Adrenal gland (tissue), 12 donors: Measurements from ENCODE around the gene AQP12B. TPM values are rescaled to one million over a fixed set of nuclear protein-coding genes. Genes with fewer than 3 reads are reported as not detected.

Source experiments
- DNase-seq, 7 donors: peaks; one replicate each; pipeline ENCODE4 v3.0.0-alpha.2; 2019 to 2020
- H3K27ac ChIP-seq, 5 donors: fragments of 200-600 bp; sonication (generic) in 4 of 5; 1 replicate in 3 of 5; 2 replicates in 2 of 5; pipeline versions ENCODE4 v1.5.1 to v1.8.0; 2016 to 2020; ENCODE audit warnings: mild to moderate bottlenecking in 1 of 5
- H3K27me3 ChIP-seq: fragments of 200-600 bp; 2 replicates; pipeline ENCODE4 v1.8.0; 2021
- H3K36me3 ChIP-seq, 2 donors: fragments of 200-600 bp; replicated peaks in 1 of 2; 1 replicate in 1 of 2; 2 replicates in 1 of 2; pipeline versions ENCODE4 v1.5.1 to v1.8.0; 2018 to 2022
- H3K4me1 ChIP-seq, 2 donors: fragments of 200-600 bp; replicated peaks in 1 of 2; 1 replicate in 1 of 2; 2 replicates in 1 of 2; pipeline versions ENCODE4 v1.5.1 to v1.8.0; 2018 to 2021
- H3K4me3 ChIP-seq, 4 donors: fragments of 200-600 bp; sonication (generic) in 3 of 4; one replicate each; pipeline ENCODE4 v1.5.1; 2016 to 2018
- H3K9me3 ChIP-seq, 3 donors: fragments of 200-600 bp; sonication (generic) in 1 of 3; replicated peaks in 1 of 3; 1 replicate in 2 of 3; 2 replicates in 1 of 3; pipeline versions ENCODE4 v1.5.1 to v1.8.0; 2016 to 2021
- CTCF ChIP-seq, 6 experiments: fragments of 450-650 bp in 4 of 6; fragments of 200-600 bp in 2 of 6; sonication (generic) in 1 of 6; IDR thresholded peaks; 1 replicate in 5 of 6; 2 replicates in 1 of 6; pipeline versions ENCODE4 v1.5.1 to v1.8.0; 2016 to 2021; ENCODE audit warnings: antibody characterized with exemption in 6 of 6, mild to moderate bottlenecking in 2 of 6, moderate library complexity in 1 of 6
- POLR2A ChIP-seq, 2 donors: fragments of 450-650 bp; IDR thresholded peaks; one replicate each; pipeline ENCODE4 v1.6.1; 2017; ENCODE audit warnings: antibody characterized with exemption in 2 of 2, mild to moderate bottlenecking in 2 of 2, moderate library complexity in 1 of 2
- WGBS, 4 donors: extraction: QIAGEN DNeasy Blood & Tissue Kit in 2 of 4; methylation state at CpG; one replicate each; pipeline versions ENCODE4 v1.1.5 to v1.1.7; 2013 to 2017; 5-methylcytosine and 5-hydroxymethylcytosine counted together
- intact Hi-C, 2 donors: fragments of 100-400 bp; cut with DNase I; formaldehyde crosslinking; loops; one replicate each; pipeline versions ENCODE4 v1.14.1 to v1.15.0; 2022 to 2023
- polyA plus RNA-seq, 3 donors: library from polyadenylated mRNA; stranded (reverse); fragments of 200-250 nt in 2 of 3; fragments of 350-450 nt in 1 of 3; fragmentation: Illumina TruSeq in 1 of 3; extraction: RNeasy Lipid Tissue Mini Kit (QIAGEN cat#74804) in 1 of 3; gene quantifications; one replicate each; pipeline ENCODE4 v1.2.3, GENCODE V29; 2013 to 2014
- total RNA-seq, 9 donors: library from RNA; depleted of rRNA in 4 of 9; stranded (reverse); fragments of >200 nt in 4 of 9; fragments of 120-200 nt in 1 of 9; fragmentation: NEBNext Ultra II Directional in 1 of 9; extraction: Animal tissue kit (Norgen Biotek cat#: 25700) in 1 of 9; gene quantifications; one replicate each; pipeline versions ENCODE4 v1.1.0 to v1.2.4, GENCODE V29; 2013 to 2023
- donor health status: healthy with polysubstance abuse.
- donor health status: Bipolar disorder and iron deficiency.
- donor health status: DM: yes; HTN: yes; CAD: no.
- donor health status: DM: no; HTN: no; CAD: no.
- donor health status: DM: no; HTN: no; CAD: no.
- donor health status: DM: yes; HTN: yes; CAD: no.

The AQP12B gene
- total and polyA plus RNA-seq, 12 donors = 0.07 to 0.48 TPM; not detected in 10

GRCh38 chr2:240651185-240651584 lies 31.5 kb downstream of the AQP12B start:
- DNase-seq = no peak
- 58 to 72% (median 64%) methylated on average over 2 to 3 of the region's 3 CpGs for WGBS, 4 donors

GRCh38 chr2:240650254-240650965 lies 32.3 kb downstream of the AQP12B start:
- Histone ChIP-seq H3K27me3 (peaks cover 5% of the 10 kb centered on the region), H3K9me3 (no peaks in the 10 kb centered on the region), H3K36me3 (no peaks in the 10 kb centered on the region), H3K4me1 (no peaks in the 10 kb centered on the region), H3K4me3 (no peak overlapping the region), H3K27ac (no peak overlapping the region)
- TF ChIP-seq CTCF (IDR thresholded peaks at IDR 0.05) = no peak
- no peak for TF ChIP-seq POLR2A (IDR thresholded peaks at IDR 0.05)
- WGBS, 4 donors = 83 to 88% (median 85%) methylated on average over 11 to 13 of the region's 13 CpGs
- intact Hi-C loops = no loop called here
- DNase-seq = no peak

More at GRCh38 chr2:240651185-240651584, 31.5 kb downstream of the AQP12B start:
- H3K27ac ChIP-seq = no peak overlapping the region
- H3K4me1 ChIP-seq = no peaks in the 10 kb centered on the region
- H3K27me3 ChIP-seq = peaks cover 5% of the 10 kb centered on the region
- intact Hi-C loops = no loop called here
- no peaks in the 10 kb centered on the region for H3K36me3 ChIP-seq
- TF ChIP-seq POLR2A (IDR thresholded peaks at IDR 0.05) (no peak), CTCF (IDR thresholded peaks at IDR 0.05) (no peak)
- H3K4me3 ChIP-seq = no peak overlapping the region
- no peaks in the 10 kb centered on the region for H3K9me3 ChIP-seq

DNA sequence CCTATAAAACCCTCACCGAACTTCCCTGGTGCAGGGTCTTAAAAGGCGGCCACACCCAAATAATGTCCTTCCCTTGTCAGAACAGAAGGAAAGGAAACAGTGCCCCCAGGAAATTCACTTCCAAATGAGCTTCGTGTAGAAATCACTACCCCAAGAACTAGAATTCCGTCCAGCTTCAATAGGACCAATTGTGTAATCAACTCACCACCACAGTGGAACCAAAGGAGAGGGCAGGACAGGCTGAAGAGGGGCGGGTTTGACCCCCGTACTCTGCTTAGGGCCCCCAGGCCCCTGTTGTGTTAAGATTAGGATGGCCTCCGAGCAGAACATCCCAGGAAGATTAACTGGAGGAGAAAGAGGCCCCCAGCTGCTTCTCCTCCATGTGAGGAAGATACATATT lies 33.4 kb downstream of the AQP12B start:
- TF ChIP-seq CTCF (IDR thresholded peaks at IDR 0.05) (no peak), POLR2A (IDR thresholded peaks at IDR 0.05) (no peak)
- intact Hi-C loops = no loop called here
- Histone ChIP-seq H3K9me3 (no peaks in the 10 kb centered on the region), H3K27me3 (peaks cover 5% of the 10 kb centered on the region), H3K27ac (no peak overlapping the region), H3K4me3 (no peak overlapping the region), H3K4me1 (no peaks in the 10 kb centered on the region), H3K36me3 (no peaks in the 10 kb centered on the region)
- WGBS, 4 donors = 44 to 70% (median 56%) methylated on average over 7 of the region's 7 CpGs
- no peak for DNase-seq

GRCh38 chr2:240648650-240649275 lies 33.9 kb downstream of the AQP12B start:
- DNase-seq = no peak
- Histone ChIP-seq H3K27ac (no peak overlapping the region), H3K27me3 (peaks cover 5% of the 10 kb centered on the region), H3K9me3 (no peaks in the 10 kb centered on the region), H3K36me3 (no peaks in the 10 kb centered on the region), H3K4me1 (no peaks in the 10 kb centered on the region), H3K4me3 (no peak overlapping the region)
- WGBS, 4 donors = 44 to 53% (median 45%) methylated on average over 17 to 19 of the region's 19 CpGs
- TF ChIP-seq POLR2A (IDR thresholded peaks at IDR 0.05) (no peak), CTCF (IDR thresholded peaks at IDR 0.05) (no peak)
- intact Hi-C loops = no loop called here
